ENCODE results near the gene HCFC2.

The HCFC2 gene

DNA sequence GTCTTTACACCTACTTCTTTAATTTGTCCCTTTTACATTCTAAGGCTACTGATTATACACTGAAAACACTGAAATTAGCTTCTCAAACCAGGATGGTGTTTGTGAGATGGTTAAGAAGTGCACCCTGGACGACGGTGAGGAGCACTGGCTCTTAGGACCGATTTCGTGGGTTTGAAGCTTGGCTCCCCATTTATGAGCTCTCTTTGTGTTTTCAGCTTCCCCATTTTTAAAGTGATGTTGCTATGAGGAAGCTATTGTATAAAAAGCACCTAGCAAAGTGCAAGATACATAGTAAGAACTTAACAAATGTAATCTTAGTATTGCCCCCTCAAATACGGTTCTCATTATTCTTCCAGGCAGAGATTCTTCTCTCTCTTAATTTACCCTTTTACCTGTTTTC, 69.0 kb downstream of the HCFC2 start:
- TF ChIP-seq GFI1B (tag by site-specific recombination; IDR thresholded peaks at IDR 0.05): no peak
- no peak for TF ChIP-seq GLIS1 (tag by site-specific recombination; IDR thresholded peaks at IDR 0.05)
- no peak for TF ChIP-seq ZNF677 (tag by site-specific recombination; IDR thresholded peaks at IDR 0.05)
- no peak for TF ChIP-seq KLF1 (tag by site-specific recombination; IDR thresholded peaks at IDR 0.05)
- TF ChIP-seq, protein P1, sequence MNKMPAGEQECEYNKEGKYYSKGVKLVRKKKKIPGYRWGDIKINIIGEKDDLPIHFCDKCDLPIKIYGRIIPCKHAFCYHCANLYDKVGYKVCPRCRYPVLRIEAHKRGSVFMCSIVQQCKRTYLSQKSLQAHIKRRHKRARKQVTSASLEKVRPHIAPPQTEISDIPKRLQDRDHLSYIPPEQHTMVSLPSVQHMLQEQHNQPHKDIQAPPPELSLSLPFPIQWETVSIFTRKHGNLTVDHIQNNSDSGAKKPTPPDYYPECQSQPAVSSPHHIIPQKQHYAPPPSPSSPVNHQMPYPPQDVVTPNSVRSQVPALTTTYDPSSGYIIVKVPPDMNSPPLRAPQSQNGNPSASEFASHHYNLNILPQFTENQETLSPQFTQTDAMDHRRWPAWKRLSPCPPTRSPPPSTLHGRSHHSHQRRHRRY (tag by site-specific recombination; IDR thresholded peaks at IDR 0.05): no peak
- no peak for TF ChIP-seq ZNF555 (tag by site-specific recombination; conservative IDR thresholded peaks at IDR 0.05)
- no peak for TF ChIP-seq ZNF16 (tag by site-specific recombination; IDR thresholded peaks at IDR 0.05; ENCODE audit: low read depth)
- no peak for TF ChIP-seq ZBTB48 (tag by site-specific recombination; IDR thresholded peaks at IDR 0.05)
- no peak for TF ChIP-seq ZNF174 (tag by site-specific recombination; IDR thresholded peaks at IDR 0.05)
- no peak for TF ChIP-seq MEIS1 (CRISPR knock-in tag; IDR thresholded peaks at IDR 0.05; ENCODE audit: borderline replicate concordance)
- no peak for TF ChIP-seq ZNF600 (tag by site-specific recombination; IDR thresholded peaks at IDR 0.05)
- no peak for TF ChIP-seq SP7 (tag by site-specific recombination; IDR thresholded peaks at IDR 0.05)
- TF ChIP-seq KLF8 (tag by site-specific recombination; IDR thresholded peaks at IDR 0.05): no peak
- no peak for TF ChIP-seq SETDB1 (IDR thresholded peaks at IDR 0.05; ENCODE audit: insufficient read length, low read length)
- TF ChIP-seq, protein P2, sequence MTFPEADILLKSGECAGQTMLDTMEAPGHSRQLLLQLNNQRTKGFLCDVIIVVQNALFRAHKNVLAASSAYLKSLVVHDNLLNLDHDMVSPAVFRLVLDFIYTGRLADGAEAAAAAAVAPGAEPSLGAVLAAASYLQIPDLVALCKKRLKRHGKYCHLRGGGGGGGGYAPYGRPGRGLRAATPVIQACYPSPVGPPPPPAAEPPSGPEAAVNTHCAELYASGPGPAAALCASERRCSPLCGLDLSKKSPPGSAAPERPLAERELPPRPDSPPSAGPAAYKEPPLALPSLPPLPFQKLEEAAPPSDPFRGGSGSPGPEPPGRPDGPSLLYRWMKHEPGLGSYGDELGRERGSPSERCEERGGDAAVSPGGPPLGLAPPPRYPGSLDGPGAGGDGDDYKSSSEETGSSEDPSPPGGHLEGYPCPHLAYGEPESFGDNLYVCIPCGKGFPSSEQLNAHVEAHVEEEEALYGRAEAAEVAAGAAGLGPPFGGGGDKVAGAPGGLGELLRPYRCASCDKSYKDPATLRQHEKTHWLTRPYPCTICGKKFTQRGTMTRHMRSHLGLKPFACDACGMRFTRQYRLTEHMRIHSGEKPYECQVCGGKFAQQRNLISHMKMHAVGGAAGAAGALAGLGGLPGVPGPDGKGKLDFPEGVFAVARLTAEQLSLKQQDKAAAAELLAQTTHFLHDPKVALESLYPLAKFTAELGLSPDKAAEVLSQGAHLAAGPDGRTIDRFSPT (tag by site-specific recombination; IDR thresholded peaks at IDR 0.05): no peak
- TF ChIP-seq ZNF302 (tag by site-specific recombination; IDR thresholded peaks at IDR 0.05; ENCODE audit: low read depth): no peak
- Histone ChIP-seq H3K4me1 (ENCODE audit: control insufficient read depth, insufficient read depth, low read length) (peaks cover under 1% of the 10 kb centered on the region; the same call in 1 of the 2 replicates), H3K27ac (ENCODE audit: extremely low read depth, low read depth, low read length) (no peak overlapping the region), H3K36me3 (ENCODE audit: control insufficient read depth in 2 of 2, insufficient read depth in 1 of 2, low read length in 2 of 2) (peaks cover 3 to 63% of the 10 kb centered on the region in 2 experiments), H3K4me3 (ENCODE audit: low read depth, low read length) (no peak overlapping the region), H3K9me3 (ENCODE audit: control insufficient read depth, insufficient read depth, low read depth, low read length) (no peaks in the 10 kb centered on the region)
- ChIA-PET CTCF (no interaction called here), POLR2A (no interaction called here)

DNA sequence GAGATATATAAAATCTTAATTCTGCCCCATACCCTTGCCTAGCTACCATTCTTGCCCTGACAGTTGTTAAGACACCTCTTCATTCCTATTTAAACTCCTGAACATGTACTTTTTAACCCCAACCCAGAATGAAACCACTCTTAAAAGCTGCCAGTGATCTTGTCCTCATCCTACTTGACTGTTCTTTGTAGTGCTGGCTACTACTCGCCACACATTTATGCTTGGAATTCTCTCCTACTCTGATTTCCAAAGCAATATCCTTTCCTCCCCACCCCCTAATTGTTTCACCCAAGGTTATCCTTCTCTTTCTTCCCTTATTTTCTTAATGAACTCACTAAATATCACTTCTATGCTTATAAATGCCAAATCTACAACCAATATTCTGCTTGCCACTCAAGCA, 69.5 kb downstream of the HCFC2 start:
- peaks cover 3 to 59% of the 10 kb centered on the region in 2 experiments for H3K36me3 ChIP-seq (ENCODE audit: control insufficient read depth in 2 of 2, insufficient read depth in 1 of 2, low read length in 2 of 2)
- ChIA-PET CTCF (interaction anchor here (0.6 kb wide), 1 partner anchor 187 kb away, joined by 5 read pairs; no protein-coding TSS in a partner anchor), POLR2A (no interaction called here)
- H3K9me3 ChIP-seq (ENCODE audit: control insufficient read depth, insufficient read depth, low read depth, low read length): no peaks in the 10 kb centered on the region
- no peak overlapping the region for H3K27ac ChIP-seq (ENCODE audit: extremely low read depth, low read depth, low read length)
- H3K4me1 ChIP-seq (ENCODE audit: control insufficient read depth, insufficient read depth, low read length): peaks cover 4% of the 10 kb centered on the region; the same call in 1 of the 2 replicates
- H3K4me3 ChIP-seq (ENCODE audit: low read depth, low read length): no peak overlapping the region
- no peak for TF ChIP-seq SP3 (tag by site-specific recombination; IDR thresholded peaks at IDR 0.05)
- TF ChIP-seq ZNF175 (tag by site-specific recombination; IDR thresholded peaks at IDR 0.05): no peak
- TF ChIP-seq ZNF626 (tag by site-specific recombination; IDR thresholded peaks at IDR 0.05): no peak
- no peak for TF ChIP-seq ZBTB17 (tag by site-specific recombination; IDR thresholded peaks at IDR 0.05)
- no peak for TF ChIP-seq ZNF23 (tag by site-specific recombination; IDR thresholded peaks at IDR 0.05; ENCODE audit: borderline replicate concordance)
- TF ChIP-seq ZSCAN18 (tag by site-specific recombination; IDR thresholded peaks at IDR 0.05): no peak
- TF ChIP-seq ZNF112 (tag by site-specific recombination; IDR thresholded peaks at IDR 0.05): no peak
- TF ChIP-seq ZNF561 (tag by site-specific recombination; IDR thresholded peaks at IDR 0.05; ENCODE audit: borderline replicate concordance): no peak
- TF ChIP-seq ZNF544 (tag by site-specific recombination; IDR thresholded peaks at IDR 0.05): no peak
- TF ChIP-seq ATF2 (tag by site-specific recombination; IDR thresholded peaks at IDR 0.05; ENCODE audit: low read depth): no peak
- TF ChIP-seq SP7 (tag by site-specific recombination; IDR thresholded peaks at IDR 0.05): no peak
- TF ChIP-seq PBX3 (CRISPR knock-in tag; IDR thresholded peaks at IDR 0.05): no peak
- no peak for TF ChIP-seq REPIN1 (tag by site-specific recombination; IDR thresholded peaks at IDR 0.05; ENCODE audit: low read depth)
- TF ChIP-seq ZBTB21 (tag by site-specific recombination; IDR thresholded peaks at IDR 0.05): no peak
